Measurements from ENCODE around the gene LYZL6. TPM values are rescaled to one million over a fixed set of nuclear protein-coding genes. Genes with fewer than 3 reads are reported as not detected.
"Not testable (repeated sequence)": the region's sequence is repeated elsewhere in the genome, so short reads cannot be mapped to it uniquely, and the experiment has no call there.

Gene LYZL6
- polyA plus RNA-seq, 3 donors: not detected

DNA sequence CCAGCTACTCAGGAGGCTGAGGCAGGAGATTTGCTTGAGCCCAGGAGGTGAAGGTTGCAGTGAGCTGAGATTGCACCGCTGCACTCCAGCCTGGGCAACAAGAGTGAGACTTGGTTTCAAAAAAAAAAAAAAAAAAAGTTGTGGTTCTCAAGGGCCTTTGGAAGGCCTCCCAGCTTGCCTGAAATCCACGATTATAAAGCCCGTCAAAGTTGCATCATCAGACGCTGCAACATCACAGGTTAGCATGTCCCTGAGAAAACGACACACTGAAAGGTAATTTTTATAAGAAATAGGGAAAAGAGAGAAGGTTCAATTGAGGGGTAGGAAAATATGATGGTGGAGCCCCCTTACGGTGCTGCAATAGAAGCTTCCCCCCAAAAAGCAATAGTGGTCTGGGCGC lies 4.6 kb upstream of the LYZL6 start:
- no peak for DNase-seq (ENCODE audit: low read depth in 3 of 3, low spot score in 2 of 3)

DNA sequence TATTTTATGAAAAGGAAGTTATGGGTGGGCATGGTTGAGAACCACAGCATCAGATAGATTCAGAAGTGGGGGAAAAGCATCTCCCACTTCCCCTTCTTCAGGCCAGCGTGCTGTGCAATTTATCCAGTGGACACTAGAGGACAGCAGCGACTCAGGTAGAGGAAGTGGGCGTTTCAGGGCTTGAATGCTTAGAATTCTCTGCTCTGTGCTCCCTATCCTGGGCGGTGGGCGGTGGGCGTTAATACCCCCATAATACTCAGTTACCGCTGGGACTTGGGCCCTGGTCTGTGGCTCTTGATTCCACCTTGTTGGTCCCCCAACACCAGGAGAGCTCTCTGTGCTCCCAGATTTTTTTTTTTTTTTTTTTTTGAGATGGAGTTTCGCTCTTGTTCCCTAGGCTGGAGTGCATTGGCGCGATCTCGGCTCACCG lies 3.7 kb upstream of the LYZL6 start:
- DNase-seq (ENCODE audit: low read depth in 3 of 3, low spot score in 2 of 3): no peak

DNA sequence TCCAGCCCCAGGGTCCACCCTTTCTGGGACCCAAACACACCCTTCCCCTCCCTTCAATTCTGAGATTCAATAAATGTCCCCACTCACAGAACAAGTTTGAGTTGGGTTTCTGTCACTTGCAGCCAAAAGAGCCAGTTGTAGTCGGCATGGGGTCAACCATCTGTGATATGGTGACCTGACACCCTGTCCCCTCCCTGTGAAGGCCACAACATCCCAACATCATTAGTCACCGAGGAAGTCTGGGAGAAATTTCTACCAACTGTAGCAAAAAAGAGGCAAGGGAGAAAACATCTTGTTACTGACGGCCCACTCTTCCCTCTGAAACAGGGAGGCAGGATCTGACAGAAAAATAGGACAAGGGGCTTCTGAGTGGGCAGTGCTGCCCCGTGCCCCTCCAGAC lies 638 bp upstream of the LYZL6 start:
- no peak for DNase-seq (ENCODE audit: low read depth in 3 of 3, low spot score in 2 of 3)

DNA sequence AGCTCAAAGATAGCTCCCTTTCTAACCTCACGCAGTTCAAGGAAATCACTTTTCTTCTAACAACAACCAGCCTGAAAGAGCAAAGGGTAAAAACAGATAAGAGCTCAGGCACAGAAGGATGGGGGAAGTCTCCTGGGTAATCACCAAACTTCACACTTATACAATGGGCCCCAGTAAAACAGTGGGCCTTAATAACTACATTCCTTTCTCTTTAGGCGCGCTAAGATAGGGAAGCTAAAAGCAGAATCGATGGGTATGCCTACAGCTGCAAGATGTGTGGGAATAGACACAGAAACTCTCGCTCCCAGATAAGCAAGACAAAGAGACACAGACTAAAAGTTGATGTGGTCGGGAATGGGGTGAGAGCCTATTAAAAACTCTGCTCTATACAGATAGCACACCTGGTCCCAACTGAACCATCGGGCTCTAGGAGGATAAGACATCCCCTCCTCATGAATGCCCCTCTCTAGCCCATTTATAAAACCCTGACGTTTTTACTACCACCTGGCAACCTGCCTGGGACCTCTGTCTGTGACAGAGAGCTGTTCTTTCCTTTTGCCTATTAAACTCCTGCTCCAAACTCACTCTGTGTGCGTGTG lies 826 bp downstream of the LYZL6 start:
- DNase-seq (ENCODE audit: low read depth in 3 of 3, low spot score in 2 of 3): no peak

DNA sequence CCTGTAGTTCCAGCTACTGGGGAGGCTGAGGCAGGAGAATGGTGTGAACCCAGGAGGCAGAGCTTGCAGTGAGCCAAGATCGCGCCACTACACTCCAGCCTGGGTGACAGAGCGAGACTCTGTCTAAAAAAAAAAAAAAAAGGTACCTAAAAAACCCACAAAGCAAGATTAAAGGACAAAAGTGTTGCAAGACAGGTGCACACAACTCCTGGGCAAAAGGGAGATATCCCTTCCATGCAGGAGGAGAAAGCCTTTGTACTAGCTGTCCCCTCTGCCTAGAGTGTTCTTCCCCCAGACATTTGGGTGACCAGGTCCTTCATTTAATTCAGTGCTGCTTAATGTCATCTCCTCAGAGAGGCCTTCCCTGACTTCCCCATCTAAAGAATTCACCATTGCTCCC lies 5.0 kb downstream of the LYZL6 start:
- DNase-seq (ENCODE audit: low read depth in 3 of 3, low spot score in 2 of 3): not testable (repeated sequence)

DNA sequence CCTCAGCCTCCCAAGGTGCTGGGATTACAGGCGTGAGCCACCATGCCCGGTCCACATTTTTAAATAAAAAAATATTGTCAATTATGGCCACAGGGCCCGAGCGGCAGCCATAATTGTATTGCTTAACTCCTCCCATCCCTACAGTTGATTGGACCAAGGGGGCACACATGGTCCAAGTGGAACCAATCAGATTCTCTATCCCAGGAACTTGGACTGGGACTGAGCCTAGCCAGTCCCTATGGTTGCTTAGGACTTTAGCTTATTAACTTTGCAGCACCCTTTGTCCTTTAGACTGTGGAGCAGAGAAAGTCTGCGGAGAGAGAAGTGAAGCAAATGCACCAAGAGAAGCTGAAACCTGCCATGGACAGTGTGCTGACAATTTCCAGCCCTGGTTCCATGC lies 7.5 kb downstream of the LYZL6 start:
- DNase-seq (ENCODE audit: low read depth in 3 of 3, low spot score in 2 of 3): no peak

DNA sequence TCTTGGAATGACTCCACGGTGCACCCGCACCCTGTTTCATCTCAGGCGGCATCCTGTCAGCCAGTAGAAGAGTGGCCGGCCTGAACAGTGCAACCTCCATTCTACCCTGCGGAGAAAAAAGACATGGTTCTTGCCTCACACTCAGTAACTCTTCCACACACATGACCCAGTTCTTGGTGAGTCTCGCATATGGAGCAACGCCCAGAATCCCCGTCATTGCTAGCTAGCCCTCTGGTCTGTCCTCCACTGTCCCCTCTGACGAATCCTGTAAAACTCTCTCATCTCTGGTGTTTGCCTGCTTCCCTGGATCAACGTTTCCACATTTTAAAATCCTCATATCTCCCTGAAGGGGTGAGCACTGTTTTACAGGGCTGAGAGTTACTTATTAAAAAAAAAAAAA lies 8.8 kb downstream of the LYZL6 start:
- no peak for DNase-seq (ENCODE audit: low read depth in 3 of 3, low spot score in 2 of 3)

DNA sequence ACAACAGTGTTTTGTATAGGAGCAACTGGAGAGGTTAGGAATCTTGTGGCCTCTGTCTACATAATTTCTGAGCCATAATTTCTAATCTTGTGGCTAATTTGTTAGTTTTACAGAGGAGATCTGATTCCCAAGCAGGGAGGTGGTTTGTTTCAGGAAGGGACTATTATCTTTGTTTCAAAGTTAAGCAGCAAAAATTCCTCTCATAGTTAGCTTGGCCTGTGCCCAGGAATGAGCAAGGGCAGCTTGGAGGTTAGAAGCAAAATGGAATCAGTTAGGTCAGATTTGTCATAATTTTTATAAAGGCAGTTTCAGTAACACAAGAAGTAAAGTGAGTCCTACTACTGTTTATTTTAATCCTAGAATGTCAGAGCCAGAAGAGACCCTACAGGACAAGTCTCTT lies 10.9 kb downstream of the LYZL6 start:
- DNase-seq (ENCODE audit: low read depth in 3 of 3, low spot score in 2 of 3): no peak

DNA sequence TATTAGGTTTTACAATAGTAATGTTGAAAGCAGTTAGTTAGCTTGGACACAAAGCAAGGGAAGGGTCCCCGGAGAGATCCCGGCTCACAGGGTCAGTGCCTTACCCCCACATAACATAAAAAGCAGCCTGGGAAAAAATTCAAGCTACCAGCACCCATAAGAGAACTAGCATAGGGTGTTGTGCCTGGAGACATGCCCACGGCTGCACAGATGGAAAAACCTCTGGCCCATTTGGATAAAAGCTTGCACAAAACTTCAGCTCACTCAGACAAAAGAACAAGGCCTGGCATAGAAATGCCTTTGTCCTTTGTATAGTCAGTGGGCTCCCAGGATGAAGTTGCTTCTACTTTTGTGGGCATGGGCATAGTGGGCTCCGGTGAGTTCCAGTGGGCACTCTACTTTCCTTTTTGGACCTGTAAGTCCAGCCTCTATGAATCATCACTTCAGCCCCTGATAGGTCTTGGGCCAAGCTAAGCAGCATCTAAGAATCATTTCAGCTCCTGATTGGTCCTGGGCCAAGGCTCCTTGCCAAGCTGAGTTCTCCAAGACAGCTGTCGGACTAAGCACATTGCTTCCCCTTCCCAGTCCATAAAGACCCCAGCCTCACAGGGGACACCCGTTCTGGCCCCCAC lies 11.6 kb downstream of the LYZL6 start:
- no peak for DNase-seq (ENCODE audit: low read depth in 3 of 3, low spot score in 2 of 3)

DNA sequence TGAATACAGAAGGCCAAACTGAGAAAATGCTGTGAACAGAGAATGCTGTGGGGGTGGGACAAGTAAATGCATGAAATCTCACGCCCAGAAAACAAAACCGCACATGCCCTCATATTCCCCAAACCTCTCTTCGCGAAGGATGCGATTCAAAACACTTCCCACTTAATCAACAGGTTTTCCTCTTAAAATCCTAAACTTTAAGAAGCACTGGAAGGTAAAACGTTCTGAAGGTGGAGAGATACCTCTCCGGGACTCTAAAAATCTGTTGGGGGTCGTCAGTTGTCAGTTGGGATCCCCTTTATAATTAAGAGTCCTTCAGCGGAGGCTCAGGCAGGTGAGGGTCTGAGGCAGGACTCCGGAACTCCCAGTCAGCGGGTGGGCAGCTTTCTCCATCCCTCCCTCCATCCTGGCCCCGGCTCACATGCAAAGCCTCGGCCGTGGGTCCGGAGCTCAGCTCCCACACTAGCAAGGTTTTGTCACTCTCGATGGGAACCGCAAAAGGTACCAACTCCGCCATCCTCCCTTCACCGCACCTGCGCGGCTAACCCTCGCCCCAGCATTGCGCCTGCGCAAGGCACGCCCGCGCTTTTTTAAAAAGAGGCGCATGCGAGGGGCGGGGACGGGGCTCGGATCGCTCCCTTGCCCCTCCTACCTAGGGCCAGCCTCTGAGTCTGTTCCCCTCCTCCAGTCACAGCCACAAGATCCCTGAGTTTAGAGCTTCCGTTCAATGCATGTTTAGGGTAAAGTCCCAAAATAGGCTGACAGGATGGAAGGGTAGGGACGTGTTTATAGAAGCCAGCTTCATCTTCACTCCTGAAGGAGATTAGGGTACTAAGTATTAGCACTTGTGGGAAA lies 13.1 kb downstream of the LYZL6 start, which contains the start of gene RDM1:
TSS of gene RDM1 (minus strand) at position 563 of the 855 bp plus-strand sequence. CDS start at position 517, 46 bp downstream.
- peak in 1 of 3 donors; percentile 72 for DNase-seq (ENCODE audit: low read depth in 3 of 3, low spot score in 2 of 3)

DNA sequence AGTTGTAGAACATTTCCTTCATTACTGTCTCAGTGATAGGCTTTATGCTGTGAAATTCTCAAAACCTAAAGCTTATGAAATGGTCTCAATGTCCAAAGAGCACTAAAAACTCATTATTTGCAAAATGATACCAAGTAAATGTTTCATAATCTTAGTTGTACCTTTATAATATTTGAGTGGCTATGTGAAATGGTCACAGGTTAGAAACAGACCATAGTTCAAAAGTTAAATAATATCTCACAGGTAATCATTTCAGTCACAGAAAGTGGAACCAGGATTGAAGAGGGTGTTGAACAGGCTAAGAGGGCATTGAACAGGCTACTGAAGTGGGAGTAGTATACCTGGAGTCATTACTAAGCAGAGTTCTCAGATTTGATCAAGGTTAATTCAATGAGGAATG lies 15.8 kb downstream of the LYZL6 start:
- DNase-seq (ENCODE audit: low read depth in 3 of 3, low spot score in 2 of 3): no peak

DNA sequence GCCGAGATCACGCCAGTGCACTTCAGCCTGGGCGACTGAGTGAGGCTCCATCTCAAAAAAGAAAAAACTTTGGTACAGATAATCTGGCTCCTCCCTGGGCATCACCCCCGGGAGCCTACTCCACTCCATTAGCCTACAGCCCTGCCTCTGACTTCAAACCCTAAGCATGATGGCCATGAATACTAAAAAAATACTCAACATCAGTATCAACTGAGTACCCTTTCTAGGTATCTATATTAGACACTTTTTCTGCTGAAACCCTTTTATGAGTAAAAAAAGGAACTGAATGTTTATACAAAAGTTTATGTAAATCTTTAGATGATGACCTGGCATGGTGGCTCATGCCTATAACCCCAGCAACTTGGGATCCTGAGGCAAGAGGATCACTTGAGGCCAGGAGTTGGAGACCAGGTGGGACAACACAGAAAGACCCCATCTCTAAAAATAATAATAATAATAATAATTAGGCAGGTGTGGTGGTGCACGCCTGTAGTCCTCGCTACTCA lies 19.9 kb downstream of the LYZL6 start:
- DNase-seq (ENCODE audit: low read depth in 3 of 3, low spot score in 2 of 3): no peak

DNA sequence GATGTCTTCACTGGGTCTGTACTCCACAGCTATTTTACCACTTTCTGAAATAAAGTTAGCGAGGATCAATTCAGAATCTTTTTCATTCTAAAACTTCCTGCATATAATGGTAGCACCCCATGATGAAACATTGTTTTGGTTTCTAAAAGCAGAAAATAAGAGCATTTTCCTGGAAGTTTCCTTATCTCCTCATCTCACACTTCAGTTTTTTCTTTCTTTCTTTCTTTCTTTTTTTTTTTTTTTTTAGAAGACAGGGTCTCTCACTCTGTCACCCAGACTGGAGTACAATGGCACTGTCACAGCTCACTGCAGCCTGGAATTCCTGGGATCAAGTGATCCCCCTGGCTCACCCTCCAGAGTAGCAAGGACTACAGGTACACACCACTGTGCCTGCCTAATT lies 23.3 kb downstream of the LYZL6 start:
- no peak for DNase-seq (ENCODE audit: low read depth in 3 of 3, low spot score in 2 of 3)

DNA sequence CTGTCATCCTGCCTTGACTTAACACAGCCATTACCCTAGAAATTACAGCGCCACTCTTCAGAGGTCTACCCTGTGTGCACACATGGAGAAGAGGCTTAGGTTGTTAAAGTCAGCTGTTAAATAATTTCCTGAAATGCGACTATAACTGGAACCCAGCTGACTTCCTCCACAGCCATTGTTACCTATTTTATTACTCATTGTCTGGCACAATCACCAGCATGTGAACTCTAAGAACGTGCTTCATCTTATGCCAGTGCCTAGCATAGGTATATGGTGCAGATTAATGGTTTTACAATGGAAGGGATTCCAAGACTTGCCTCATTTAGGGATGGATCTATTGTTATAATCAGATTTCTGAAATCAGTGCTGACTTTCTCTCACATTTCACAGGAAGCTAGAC lies 24.8 kb downstream of the LYZL6 start:
- no peak for DNase-seq (ENCODE audit: low read depth in 3 of 3, low spot score in 2 of 3)

DNA sequence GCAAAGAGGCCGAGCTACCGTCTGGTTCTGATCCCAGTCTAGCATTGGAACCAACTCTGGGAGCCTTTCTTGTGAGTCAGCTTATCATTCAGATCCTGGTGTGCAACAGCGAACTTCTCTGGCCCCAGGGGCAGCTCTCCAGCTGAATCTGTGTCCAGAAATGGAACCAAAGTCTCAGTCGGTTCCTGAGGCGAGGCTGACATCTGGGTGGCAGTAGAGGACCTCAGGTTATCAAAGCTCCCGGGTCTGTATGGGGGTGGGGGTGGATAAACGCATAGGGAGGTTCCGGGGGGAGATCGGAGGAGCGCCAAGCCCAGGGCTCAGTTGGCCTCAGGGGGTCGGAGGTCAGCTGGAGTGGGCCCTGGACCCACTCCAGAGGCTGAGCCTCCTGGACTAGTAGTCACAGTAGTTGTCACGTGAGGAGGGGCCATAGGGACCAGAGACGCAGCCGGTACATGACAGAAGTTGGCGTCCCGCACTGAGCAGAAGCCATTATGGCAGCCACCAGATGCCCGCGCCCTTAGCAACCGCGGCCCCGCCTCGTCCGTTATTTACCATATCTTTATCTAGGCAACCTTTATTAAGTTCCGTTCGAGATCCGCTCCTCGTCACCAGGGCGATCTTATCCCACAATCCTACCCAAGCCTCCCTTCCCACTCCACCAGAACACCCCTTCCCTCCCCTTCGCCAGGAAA lies 25.8 kb downstream of the LYZL6 start:
- no peak for DNase-seq (ENCODE audit: low read depth in 3 of 3, low spot score in 2 of 3)

DNA sequence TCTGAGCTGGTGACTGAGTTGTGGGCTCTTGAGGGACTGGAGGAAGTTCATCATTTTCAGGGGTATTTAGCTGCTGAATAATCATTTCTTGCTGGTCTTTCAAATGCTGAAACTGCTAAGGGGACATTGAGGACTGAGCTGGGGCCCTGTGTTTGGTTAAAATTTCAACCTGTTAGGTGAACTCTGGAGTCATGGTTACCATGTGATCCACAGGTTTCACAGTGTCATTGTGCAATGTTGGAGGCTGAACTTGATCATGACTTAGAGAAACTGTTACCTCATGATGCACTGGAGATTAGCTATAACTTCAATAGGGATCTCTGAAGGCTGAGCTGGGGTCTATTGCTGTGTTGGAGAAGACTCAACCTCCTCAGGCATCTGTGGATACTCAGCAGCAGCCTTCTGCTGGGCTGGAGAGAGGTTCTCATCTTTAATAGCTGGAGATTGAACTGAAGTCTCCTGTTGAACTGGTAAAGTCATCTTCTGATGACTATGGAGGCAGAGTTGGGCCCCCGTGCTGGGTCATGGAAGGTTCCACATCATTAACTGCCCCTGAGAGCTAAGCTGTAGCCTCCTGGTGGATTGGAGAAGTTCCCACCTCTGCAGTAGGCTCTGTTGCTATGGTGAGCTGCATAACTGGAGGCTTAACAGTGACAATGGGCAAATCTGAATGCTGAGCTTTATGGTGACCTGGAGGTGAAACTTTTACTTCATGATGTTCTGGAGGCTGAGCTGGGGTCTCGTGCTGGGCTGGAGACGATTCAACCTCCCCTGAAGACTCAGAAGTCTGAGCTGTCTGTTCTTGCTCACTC lies 28.2 kb downstream of the LYZL6 start:
- DNase-seq (ENCODE audit: low read depth in 3 of 3, low spot score in 2 of 3): no peak

DNA sequence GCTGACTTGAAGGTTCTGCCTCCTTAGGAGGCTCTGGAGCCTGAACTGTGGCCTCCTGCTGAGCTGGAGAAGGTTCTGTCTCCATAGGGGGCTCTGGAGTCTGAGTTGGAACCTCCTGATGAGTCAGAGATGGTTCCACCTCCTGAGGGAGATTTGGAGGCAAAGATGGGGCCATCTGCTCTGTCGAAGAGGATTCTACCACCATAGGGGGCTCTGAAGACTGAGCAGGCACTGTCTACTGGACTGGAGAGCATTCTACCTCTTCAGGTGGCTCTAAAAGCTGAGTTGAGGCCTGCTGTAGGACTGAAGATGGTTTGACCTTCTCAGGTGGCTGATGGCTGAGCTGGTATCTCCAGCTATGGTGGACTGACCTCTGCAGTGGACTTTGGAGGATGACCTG lies 29.2 kb downstream of the LYZL6 start:
- DNase-seq (ENCODE audit: low read depth in 3 of 3, low spot score in 2 of 3): no peak

DNA sequence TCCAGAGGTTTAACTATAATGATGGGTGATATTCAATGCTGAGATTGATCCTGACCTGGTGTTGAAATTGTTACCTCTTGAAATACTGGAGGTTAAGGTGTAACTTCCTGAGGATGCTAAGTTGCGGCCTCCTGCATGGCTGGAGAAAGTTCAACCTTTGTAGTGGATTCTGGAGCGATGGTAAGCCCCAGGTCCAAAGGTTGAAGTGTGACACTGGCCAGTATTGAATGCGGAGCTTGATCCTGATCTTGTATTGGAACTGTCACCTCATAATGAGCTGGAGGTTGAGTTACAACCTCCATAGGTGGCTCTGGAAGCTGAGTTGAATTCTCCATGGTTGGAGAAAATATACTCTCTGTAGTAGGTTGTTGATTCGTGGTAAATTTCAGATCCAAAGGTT lies 29.9 kb downstream of the LYZL6 start:
- DNase-seq (ENCODE audit: low read depth in 3 of 3, low spot score in 2 of 3): no peak

DNA sequence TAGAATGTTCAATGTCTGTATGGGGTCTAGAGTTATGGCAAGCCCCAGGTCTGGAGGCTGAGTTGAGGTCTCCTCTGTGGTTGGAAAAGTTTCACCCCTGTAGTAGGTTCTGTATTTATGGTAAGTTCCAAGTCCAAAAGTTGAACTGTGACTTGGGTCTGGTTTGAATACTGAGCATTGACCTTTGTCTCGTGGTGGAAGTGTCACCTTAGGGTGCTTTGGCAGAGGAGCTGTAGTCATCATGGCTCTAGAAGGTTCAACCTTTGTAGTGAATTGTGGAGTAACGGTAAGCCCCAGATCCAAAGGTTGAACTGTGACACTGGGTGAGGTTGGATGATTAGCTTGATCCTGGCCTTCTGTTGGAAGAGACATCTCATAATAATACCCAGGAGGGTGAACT lies 30.6 kb downstream of the LYZL6 start:
- DNase-seq (ENCODE audit: low read depth in 3 of 3, low spot score in 2 of 3): no peak

DNA sequence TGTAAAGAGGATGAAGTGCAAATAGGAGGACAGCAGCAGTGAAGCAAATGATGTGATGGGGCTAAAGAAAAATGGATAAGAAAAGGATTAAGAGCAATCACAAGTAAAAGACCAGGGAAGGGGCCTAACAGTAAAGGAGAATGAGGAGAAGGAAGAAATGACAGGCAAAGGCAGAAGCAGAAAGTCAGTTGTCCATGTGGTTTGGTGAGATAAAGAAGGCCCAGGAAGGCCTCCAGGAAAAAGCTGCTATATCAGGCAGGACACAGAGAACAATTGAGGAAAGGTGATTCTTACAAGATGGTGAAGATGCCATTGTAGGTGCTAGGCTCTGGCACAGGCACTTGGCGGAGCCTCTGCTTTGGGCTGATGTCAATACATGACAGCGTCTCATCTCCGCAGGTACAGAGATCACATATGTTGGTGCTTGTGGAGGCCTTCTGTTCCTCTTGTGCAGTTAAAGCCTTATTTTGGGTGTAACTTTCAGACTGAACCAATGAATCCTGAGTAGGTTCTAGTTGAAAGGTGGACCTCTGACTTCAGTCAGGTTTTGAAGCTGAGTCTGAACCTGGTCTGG lies 31.1 kb downstream of the LYZL6 start:
- DNase-seq (ENCODE audit: low read depth in 3 of 3, low spot score in 2 of 3): no peak
